DMS 273 (cell line): Measurements from ENCODE around the gene MAP2K5.
A peak's percentile ranks its signal among the peaks of the same experiment; 100 is the strongest.

ENCODE experiments used
- DNase-seq: peaks from one replicate; lab custom pipeline; 2025; ENCODE audit not compliant: unreplicated experiment; lab: John Stamatoyannopoulos, UW

MAP2K5 gene

DNA sequence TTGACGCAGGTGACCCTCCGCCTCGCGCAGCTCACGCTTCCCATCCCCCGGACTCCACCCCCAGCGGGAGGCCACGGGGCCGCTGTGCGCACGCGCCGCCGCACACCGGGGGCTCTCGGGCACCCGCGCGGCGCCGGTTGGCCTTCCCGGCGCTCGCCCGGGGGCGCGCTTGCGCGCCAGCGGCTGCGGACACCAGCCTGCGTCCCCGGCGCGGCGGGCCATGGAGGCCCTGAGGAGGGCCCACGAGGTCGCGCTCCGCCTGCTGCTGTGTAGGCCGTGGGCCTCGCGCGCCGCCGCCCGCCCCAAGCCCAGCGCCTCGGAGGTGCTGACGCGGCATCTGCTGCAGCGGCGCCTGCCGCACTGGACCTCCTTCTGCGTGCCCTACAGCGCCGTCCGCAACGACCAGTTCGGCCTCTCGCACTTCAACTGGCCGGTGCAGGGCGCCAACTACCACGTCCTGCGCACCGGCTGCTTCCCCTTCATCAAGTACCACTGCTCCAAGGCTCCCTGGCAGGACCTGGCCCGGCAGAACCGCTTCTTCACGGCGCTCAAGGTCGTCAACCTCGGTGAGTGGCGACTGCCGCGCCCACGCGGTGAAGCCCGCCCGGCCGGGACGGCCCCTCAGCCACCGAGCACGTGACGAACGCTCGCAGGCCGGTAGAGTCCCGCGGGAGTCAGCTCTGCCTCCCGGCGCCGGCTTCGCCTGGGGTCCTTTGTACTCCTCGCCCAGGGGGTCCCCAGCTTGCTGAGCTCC, 21.3 kb upstream of the MAP2K5 start, which contains the start of gene C15orf61:
Gene C15orf61 (plus strand): TSS at position 103 of the 754 bp plus-strand sequence. CDS start 118 bp downstream, at position 221.
- peak; percentile 92 for DNase-seq

DNA sequence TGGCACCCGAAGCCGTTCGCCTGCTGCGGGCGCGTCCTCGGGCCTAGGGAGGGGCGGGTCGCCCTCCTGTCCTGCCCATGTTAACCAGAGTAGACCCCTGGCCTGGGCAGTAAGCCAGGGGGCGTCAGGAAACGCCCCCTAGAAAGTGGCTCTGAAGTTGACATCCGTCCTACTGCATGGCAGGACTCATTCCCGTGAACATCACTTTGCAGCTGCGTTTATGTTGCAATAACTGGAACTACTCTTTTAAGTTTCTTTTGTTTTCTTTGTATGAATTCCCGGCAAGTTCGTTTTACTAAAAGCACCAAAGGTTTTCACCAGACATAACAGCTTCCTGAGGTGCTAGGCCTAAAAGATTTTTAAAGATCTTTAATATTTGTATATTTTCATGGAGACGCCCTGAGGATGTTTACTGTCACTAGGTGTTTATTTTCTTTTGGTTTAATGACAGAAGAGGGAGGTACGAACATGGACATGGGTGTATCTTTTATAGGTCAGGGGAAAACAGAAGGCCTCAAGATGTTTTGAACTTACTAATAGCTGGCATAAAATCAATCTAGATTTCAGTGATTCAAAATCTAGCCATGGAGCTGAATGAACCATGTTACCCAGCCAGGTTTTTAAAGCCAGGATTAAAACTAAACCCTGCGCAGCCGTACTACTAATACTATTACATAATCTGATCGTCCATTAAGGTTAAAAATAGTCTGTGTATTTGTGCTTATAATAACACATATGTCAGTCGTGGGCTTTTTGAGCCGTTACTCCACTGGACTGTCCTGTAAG, 20.5 kb upstream of the MAP2K5 start:
- DNase-seq: peak; percentile 52

DNA sequence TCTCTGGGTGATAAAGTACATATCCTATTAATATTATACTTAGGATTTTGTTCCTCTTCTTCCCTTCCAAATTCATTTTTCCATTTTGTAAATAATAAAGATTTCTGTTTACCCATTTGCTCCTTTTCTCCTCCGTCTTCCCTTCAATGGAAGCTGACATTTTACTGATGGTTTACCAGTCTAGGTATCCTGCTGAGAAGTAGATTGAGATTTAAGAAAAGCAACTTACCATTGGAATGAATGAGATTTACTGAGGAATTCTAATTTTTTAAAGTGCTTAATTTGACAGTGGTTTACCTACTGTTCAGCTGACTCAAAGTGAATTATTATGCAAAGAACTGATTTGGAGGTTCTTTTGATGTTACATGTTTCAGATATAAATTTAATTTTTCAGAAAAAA, 19.2 kb upstream of the MAP2K5 start:
- DNase-seq: no peak

DNA sequence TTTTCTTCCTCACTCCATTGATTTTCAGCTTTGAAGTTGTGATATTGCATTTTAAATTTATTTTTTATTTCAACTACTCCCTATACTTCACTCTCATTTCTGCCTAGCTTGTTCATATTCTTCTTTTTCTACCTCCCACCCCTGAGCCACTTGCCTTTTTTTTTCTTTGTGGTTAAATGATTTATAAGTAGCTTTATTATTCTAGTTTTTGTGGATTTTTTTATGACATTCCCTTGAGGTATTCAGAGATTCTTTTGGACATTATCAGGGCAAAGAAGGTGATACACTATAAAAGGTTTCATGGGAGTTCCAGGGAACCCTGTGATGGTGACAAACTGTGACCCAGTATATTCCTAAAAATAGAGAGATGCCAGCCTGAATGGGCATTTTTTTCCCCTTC, 18.3 kb upstream of the MAP2K5 start:
- DNase-seq: no peak

DNA sequence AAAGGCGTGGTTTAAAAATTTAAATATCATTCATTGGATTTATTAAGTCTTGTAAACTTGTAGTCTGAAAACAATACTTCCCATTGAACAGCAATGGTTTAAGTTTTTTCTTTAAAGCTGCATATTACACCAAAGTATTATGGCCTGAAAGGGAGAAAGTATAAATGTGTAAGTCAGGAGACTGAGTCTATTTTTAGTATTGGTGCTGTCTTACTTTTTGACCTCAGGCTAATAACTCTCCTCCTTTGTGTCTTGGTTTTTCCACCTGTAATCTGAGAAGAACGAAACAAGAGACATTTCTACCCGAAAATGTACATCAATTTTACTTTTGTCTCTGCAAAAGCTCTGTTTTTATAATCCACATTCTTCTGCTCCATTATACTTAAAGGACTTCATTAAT, 14.0 kb upstream of the MAP2K5 start:
- DNase-seq: no peak

DNA sequence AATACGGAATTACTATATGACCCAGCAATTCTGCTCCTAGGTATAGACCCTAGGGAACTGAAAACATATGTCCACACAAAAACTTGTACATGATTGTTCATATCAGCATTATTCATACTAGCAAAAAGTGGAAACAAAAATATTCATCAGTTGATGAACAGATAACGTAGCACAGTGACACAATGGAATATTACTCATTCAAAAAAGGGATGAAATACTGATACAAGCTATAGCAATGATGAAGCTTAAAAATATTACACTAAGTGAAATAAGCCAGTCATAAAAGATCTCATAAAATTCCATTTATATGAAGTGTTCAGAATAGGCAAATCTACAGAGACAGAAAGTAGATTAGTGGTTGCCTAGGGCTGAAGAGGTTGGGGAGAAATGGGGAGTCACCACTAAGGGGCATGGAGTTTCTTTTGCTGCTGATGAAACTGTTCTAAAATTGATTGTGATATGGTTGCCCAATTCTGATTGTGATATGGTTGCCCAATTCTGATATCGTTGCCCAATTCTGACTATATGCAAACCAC, 11.1 kb upstream of the MAP2K5 start:
- no peak for DNase-seq

DNA sequence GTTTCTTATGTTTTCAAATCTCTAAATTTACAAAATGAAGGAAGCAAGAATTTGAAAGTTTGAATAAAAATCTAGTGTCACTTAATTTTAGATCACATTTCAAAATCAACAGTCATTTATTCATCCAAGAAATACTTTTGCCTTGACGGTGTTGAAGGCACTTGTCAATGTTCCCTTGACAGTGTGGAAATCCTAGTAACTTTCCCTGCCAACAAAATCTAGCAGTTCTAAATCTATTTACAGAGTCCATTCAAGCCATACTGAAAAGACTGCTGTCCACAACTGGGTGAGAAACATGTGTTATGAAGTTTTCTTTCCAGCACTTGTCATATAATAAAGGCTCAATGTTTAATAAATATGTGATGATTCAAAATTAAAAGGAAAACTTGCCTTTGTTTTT, 8.6 kb upstream of the MAP2K5 start:
- no peak for DNase-seq

DNA sequence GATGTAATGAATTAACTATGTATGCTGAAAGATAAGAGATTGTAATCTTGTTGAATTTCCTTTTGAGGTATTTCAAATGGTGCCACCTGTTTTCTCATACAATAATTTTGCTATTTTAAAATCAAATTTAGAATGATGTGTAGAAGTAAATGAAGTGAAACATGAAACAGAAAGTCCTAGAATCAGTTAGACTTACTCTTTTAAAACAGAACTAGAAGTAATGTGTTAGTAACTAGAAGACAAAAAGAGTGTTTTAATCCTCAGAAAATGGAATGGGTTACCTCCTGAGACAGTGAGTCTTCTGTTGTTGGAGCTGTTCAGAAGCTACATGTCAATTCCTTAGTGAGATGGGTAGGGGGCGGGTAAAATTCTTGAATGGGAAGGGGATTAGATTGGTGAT, 8.1 kb upstream of the MAP2K5 start:
- no peak for DNase-seq

DNA sequence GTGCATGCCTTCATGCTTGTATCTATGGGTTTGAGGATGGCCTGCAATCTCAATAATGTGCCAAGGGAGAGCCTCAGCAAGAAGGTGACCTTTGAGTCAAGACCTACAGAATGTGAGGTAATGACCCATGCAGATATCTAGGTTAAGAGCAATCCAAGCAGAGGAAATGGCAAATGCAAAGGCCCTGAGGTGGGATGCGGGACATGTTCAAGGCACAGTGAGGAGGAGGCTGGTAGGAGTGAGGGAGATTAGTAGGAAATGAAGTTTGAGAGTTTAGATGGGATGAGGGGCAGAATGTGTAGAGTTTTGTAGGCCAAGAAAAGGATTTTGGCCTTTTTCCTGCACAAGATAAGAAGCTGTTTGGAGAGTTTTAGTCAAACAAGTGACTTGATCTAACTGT, 4.7 kb upstream of the MAP2K5 start:
- DNase-seq: no peak

DNA sequence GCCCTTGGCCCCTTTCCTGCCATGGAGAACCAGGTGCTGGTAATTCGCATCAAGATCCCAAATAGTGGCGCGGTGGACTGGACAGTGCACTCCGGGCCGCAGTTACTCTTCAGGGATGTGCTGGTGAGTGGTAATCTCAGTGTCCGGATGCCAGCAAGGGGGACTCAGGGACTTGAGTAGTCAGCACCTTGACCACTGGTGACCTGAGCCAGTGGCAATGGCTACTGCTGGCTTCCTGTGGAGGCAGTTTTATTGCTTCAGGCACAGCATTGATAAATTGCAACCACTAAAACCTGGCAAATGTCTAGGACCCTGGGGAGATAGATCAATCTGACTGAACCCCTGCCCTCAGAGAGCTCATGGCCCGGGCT, 830 bp downstream of the MAP2K5 start:
- DNase-seq: no peak

DNA sequence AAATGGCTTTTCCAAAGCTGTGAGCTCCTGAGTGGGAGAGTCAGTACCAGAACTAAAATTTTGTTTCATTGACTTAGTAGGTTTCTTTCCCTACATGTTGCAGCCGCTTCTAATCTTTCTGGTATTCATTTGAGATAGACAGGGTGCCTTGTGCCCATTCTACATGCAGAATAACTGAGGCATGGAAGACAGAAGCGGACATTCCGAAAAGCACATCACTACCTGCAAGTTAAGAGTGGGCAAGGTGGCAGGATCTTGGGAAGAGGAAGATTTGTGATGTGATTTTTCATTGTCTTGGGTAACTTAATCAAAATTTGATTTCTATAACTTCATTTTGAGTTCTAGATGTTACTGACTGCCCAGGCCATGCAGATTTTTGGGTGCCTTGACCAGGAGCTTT, 2.0 kb downstream of the MAP2K5 start:
- DNase-seq: no peak

DNA sequence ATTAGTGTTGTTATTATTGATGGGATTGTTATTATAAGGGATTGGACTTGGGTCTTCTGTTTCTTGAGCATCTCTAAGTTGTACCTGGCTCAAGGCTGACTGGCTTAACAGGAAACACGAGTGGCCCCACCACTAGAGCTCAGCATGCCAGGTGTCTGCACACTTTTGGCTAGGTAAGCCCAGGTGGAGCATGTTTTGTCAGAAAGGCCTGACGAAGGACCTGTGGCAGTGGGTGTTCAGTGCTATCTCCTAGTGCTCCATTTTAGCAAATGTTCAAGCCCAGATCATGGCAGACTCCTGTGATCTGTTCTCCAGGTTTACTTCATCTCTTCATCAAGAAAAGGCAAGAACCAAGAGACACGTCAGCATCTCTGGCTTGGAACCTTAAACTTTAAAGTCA, 3.4 kb downstream of the MAP2K5 start:
- no peak for DNase-seq

DNA sequence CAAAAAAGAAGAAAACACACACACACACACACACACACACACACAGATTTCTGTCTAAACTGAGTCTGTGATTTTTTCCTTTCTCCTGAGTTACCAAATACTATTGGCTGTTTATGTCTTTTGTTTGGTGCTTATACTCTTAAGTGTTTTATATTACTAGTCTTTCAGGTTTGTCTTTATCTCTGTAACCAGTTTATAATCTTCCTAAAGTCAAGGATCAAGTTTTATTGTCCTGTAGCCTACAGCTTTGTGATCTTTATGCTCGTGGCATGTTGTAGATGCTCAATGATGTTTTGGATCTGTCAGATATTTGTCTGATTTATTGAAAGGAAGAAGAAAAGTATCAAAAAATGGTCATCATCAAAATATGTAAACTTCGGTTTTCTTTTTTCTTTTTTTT, 4.6 kb downstream of the MAP2K5 start:
- DNase-seq: no peak

DNA sequence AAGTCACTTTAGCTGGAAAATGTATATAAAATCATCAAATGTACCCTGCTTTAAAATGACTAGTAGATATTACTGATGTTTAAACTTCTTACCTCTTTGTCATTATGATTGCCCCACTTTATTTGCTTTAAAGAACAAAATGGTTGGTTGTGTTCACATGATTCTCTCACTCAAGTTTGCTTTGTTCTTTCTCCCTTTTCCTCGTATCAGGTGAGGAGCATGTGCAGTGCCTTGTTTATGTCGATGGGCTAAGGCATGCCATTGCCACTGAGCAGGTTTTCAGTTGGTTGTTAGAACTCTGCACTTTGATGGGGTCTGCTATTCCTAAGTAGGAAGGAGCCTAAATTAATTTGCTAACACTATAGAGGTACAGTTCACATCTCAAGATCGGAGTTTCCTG, 5.3 kb downstream of the MAP2K5 start:
- DNase-seq: no peak

DNA sequence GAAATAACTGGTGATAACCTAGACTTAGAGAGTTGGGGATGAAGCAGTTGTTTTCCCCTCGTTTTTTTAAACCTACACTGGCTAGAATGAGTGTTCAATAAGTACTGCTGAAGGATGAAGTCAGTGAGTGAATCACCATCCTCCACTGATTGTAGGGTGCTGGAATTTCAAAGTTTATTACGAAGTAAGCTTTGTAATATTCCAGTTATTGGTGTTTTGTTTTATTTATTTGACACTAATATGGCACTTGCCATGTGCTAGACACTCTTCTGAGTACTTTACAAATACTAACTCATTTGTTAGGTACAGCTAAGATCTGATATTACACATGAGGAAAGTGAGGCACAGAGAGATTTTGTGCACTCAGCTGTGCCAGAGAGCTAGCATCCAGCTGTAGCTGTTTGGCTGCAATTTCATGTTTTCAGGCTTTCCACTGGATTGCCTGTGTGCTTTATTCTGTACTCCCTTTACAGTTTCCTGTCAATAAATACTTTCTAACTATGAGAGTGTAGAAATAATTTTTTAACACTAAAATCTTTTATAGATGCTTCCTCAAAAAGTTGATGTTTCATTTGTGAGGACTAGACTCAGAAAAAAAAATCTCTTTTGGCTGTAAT, 5.8 kb downstream of the MAP2K5 start:
- no peak for DNase-seq

DNA sequence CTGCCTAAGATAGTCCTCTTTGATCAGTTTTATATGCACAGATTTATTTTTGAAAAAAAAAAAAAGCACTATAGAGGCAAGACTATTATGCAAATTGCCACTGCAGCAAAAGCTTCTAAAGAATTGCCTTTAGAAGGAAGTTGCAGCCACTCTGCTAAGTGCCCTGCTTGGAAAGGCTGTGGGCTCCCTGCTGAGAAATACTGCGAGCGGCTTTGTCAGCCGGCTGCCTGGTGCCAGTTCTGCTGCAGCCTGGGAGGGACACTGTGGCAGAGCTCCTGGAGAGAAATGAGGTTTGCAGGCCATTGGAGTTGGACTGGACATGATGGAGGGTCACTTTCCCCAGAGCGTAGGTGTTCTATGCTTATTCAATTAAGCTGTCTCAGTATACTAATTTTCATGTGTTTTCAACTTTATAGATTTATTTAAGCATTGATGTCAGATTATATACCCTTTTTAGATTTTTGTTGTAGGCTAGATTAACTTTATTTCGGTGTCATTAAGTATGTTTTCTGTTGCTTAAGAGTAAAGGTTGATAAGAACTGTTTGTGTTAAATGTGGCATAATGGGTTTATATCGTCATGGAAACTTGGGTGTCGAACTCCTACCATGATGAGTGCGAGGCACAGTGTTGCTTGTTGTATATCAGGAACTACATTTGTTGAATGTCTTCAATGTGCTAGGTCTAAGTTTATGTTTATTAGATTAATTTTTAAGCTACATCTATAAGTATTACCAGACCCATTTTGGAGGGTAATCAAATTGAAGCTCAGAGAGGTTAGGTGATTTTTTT, 6.6 kb downstream of the MAP2K5 start:
- peak; percentile 61 for DNase-seq

DNA sequence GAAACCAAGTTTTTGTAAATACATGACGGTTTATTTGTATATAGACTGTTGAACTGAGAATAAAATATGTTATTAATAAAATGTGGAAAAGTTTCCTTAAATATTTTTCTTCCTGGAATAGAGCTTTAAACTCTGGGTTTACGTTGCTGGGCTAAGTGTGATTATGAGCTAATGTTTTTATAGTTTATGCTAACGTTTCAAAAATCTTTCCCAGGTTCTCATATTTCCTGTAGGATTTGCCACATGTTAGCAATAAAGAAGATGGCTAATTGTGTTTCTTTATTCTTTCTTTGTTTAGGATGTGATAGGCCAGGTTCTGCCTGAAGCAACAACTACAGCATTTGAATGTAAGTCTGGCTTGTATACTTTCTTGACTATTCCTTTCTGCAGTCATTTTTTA, 7.2 kb downstream of the MAP2K5 start:
- DNase-seq: no peak

DNA sequence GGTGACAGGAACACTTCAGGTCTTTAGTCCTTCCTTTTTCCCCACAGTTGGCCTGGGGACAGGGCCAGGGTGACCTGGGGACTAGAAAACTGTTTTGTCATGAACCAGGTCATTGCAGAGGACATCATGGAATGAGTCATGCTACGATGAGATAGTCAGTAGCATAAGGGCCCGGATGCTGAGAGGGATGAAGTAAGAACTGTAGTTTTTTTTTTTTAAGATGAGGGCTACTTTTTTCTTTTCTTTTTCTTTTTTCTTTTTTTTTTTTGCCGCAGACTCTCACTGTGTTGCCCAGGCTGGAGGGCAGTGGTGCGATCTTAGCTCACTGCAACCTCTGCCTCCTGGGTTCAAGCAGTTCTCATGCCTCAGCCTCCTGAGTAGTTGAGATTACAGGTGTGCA, 8.0 kb downstream of the MAP2K5 start:
- DNase-seq: no peak

DNA sequence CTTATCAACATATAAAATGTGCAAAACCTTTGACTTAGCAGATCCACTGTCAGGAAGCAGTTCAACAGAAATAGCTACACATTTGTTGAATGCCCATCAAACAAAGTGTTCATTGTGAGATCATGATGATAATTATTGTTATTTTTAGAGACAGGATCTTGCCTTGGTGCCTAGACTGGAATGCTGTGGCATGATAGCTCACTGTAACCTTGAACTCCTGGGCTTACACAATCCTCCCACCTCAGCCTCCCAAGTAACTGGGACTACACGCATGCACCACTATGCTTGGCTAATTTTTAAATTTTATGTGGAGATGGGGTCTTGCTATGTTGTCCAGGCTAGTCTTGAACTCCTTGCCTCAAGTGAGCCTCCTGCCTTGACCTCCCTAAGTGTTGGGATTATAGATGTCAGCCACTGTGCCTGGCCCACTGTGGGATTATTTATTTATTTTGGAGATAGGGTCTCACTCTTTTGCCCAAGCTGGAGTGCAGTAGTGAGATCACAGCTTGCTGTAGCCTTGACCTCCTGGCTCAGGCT, 8.8 kb downstream of the MAP2K5 start:
- DNase-seq: no peak

DNA sequence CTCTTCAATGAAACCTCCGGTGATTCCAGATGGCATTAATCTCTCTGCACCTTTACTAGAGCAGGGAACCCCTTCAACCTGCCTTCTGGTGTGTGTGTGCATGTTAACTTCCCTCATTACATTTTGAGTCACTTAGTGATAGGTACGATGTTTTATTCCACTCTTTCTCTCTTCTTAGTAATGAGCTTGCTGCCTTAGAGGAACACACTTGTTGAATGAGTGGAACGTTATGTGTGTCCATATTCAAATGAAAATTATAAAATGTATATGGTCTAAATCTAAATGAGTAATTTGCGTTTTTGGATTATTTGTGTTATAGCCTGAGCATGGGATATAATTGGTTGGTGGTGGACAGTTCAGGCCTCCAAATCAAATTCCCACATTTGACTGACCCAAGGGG, 12.1 kb downstream of the MAP2K5 start:
- no peak for DNase-seq
